Measurements from ENCODE around the gene STAM.

Gene STAM

GRCh38 chr10:17643755-17644484 lies at the start of gene STAM:
Gene STAM, plus strand, starts transcription at chr10:17644151. Its CDS starts 189 bp downstream, at chr10:17644340.
- no peak for TF ChIP-seq CTCF (IDR thresholded peaks at IDR 0.05; ENCODE audit: low read depth, low read length, missing control alignments)
- DNase-seq (ENCODE audit: extremely low read depth, low read depth), result peak; percentile 77
- peak within 1 kb of the TSS; percentile 87 for H3K4me3 ChIP-seq (replicated peaks; ENCODE audit: low read depth, low read length)

GRCh38 chr10:17597386-17597785 lies 46.6 kb upstream of the STAM start:
- no peak overlapping the region for H3K4me3 ChIP-seq (replicated peaks; ENCODE audit: low read depth, low read length)
- DNase-seq (ENCODE audit: extremely low read depth, low read depth), result no peak
- TF ChIP-seq CTCF (IDR thresholded peaks at IDR 0.05; ENCODE audit: low read depth, low read length, missing control alignments), result no peak

- DNase-seq (ENCODE audit: extremely low read depth, low read depth), result peak; percentile 9
- H3K4me3 ChIP-seq (replicated peaks; ENCODE audit: low read depth, low read length), result no peak overlapping the region
- TF ChIP-seq CTCF (IDR thresholded peaks at IDR 0.05; ENCODE audit: low read depth, low read length, missing control alignments), result peak; percentile 14
Observed at GRCh38 chr10:17599089-17599488, 44.9 kb upstream of the STAM start.

GRCh38 chr10:17605936-17606335 lies 38.0 kb upstream of the STAM start:
- H3K4me3 ChIP-seq (replicated peaks; ENCODE audit: low read depth, low read length), result no peak overlapping the region
- DNase-seq (ENCODE audit: extremely low read depth, low read depth), result no peak
- no peak for TF ChIP-seq CTCF (IDR thresholded peaks at IDR 0.05; ENCODE audit: low read depth, low read length, missing control alignments)

GRCh38 chr10:17606547-17607040 lies 37.4 kb upstream of the STAM start:
- TF ChIP-seq CTCF (IDR thresholded peaks at IDR 0.05; ENCODE audit: low read depth, low read length, missing control alignments), result no peak

GRCh38 chr10:17607060-17607459 lies 36.9 kb upstream of the STAM start:
- no peak for DNase-seq (ENCODE audit: extremely low read depth, low read depth)
- no peak for TF ChIP-seq CTCF (IDR thresholded peaks at IDR 0.05; ENCODE audit: low read depth, low read length, missing control alignments)
- no peak overlapping the region for H3K4me3 ChIP-seq (replicated peaks; ENCODE audit: low read depth, low read length)

More at GRCh38 chr10:17606547-17607040, 37.4 kb upstream of the STAM start:
- no peak overlapping the region for H3K4me3 ChIP-seq (replicated peaks; ENCODE audit: low read depth, low read length)
- no peak for DNase-seq (ENCODE audit: extremely low read depth, low read depth)
